ENCODE results near the gene OR2C1.

Gene OR2C1

GRCh38 chr16:3377917-3378316 lies 22.2 kb downstream of the OR2C1 start (continued):
- no peak for TF ChIP-seq TSHZ2 (CRISPR knock-in tag; IDR thresholded peaks at IDR 0.05)

GRCh38 chr16:3383045-3383448 lies 27.4 kb downstream of the OR2C1 start:
- no peak for TF ChIP-seq ZNF565 (CRISPR knock-in tag; conservative IDR thresholded peaks at IDR 0.05; ENCODE audit: low read depth)
- TF ChIP-seq ZFP3 (CRISPR knock-in tag; IDR thresholded peaks at IDR 0.05) = no peak
- TF ChIP-seq OSR1 (CRISPR knock-in tag; IDR thresholded peaks at IDR 0.05) = no peak
- no peak for TF ChIP-seq TCF4 (CRISPR knock-in tag; IDR thresholded peaks at IDR 0.05; ENCODE audit: borderline replicate concordance)
- ATAC-seq = no peak

- TF ChIP-seq TOX (CRISPR knock-in tag; IDR thresholded peaks at IDR 0.05; ENCODE audit: borderline replicate concordance) (no peak), PPARA (CRISPR knock-in tag; IDR thresholded peaks at IDR 0.05; ENCODE audit: borderline replicate concordance) (no peak), GLIS3 (CRISPR knock-in tag; IDR thresholded peaks at IDR 0.05) (no peak), ARNTL (CRISPR knock-in tag; IDR thresholded peaks at IDR 0.05; ENCODE audit: borderline replicate concordance, low read depth) (no peak), ESRRG (CRISPR knock-in tag; IDR thresholded peaks at IDR 0.05) (no peak), POU6F1 (CRISPR knock-in tag; IDR thresholded peaks at IDR 0.05; ENCODE audit: borderline replicate concordance, low read depth) (no peak), ZNF8 (CRISPR knock-in tag; IDR thresholded peaks at IDR 0.05) (no peak), BACH2 (CRISPR knock-in tag; IDR thresholded peaks at IDR 0.05; ENCODE audit: borderline replicate concordance) (no peak), SNAI2 (CRISPR knock-in tag; IDR thresholded peaks at IDR 0.05) (no peak), ZC3H10 (CRISPR knock-in tag; IDR thresholded peaks at IDR 0.05) (no peak), ZFP3 (CRISPR knock-in tag; IDR thresholded peaks at IDR 0.05) (no peak), CREB5 (CRISPR knock-in tag; IDR thresholded peaks at IDR 0.05; ENCODE audit: low read depth) (no peak), CSDC2 (CRISPR knock-in tag; IDR thresholded peaks at IDR 0.05) (no peak), ZFP30 (CRISPR knock-in tag; IDR thresholded peaks at IDR 0.05) (no peak), PATZ1 (CRISPR knock-in tag; IDR thresholded peaks at IDR 0.05; ENCODE audit: borderline replicate concordance) (no peak), ISL1 (CRISPR knock-in tag; IDR thresholded peaks at IDR 0.05) (no peak), ZNF70 (CRISPR knock-in tag; IDR thresholded peaks at IDR 0.05) (no peak), TCF4 (CRISPR knock-in tag; IDR thresholded peaks at IDR 0.05; ENCODE audit: borderline replicate concordance) (no peak), OSR1 (CRISPR knock-in tag; IDR thresholded peaks at IDR 0.05) (no peak)
- ATAC-seq = no peak
These were observed 32.6 kb downstream of the OR2C1 start for GRCh38 chr16:3388325-3388724.

GRCh38 chr16:3389663-3390338 lies 34.1 kb downstream of the OR2C1 start:
- ATAC-seq = no peak
- TF ChIP-seq OSR1 (CRISPR knock-in tag; IDR thresholded peaks at IDR 0.05) = no peak
- TF ChIP-seq CSRNP3 (CRISPR knock-in tag; IDR thresholded peaks at IDR 0.05) = no peak
- TF ChIP-seq ZFP30 (CRISPR knock-in tag; IDR thresholded peaks at IDR 0.05) = no peak
- TF ChIP-seq ZFP3 (CRISPR knock-in tag; IDR thresholded peaks at IDR 0.05) = no peak
- TF ChIP-seq ZNF70 (CRISPR knock-in tag; IDR thresholded peaks at IDR 0.05) = no peak
- no peak for TF ChIP-seq TSHZ2 (CRISPR knock-in tag; IDR thresholded peaks at IDR 0.05)

All from SK-N-SH treated with all-trans-retinoic acid at 6 μM for 48 hours (cell line).